Stimulated activated CD4-positive, alpha-beta T cell treated with anti-CD3 and anti-CD28 coated beads, Interleukin-15, amount 100 ng/mL, for 1 hour (primary cell): ENCODE data around the gene TEAD1.
A peak's percentile ranks its signal among the peaks of the same experiment; 100 is the strongest.

Experiments
- DNase-seq, 2 donors: peaks; one replicate each; pipeline ENCODE4 v3.0.0-alpha.2; 2020; ENCODE audit warnings: low read depth in 1 of 2, low spot score in 1 of 2

Gene TEAD1

GRCh38 chr11:12925520-12925919 lies 251.3 kb downstream of the TEAD1 start:
- DNase-seq: no peak

GRCh38 chr11:12927221-12927620 lies 253.0 kb downstream of the TEAD1 start:
- DNase-seq: no peak

DNA sequence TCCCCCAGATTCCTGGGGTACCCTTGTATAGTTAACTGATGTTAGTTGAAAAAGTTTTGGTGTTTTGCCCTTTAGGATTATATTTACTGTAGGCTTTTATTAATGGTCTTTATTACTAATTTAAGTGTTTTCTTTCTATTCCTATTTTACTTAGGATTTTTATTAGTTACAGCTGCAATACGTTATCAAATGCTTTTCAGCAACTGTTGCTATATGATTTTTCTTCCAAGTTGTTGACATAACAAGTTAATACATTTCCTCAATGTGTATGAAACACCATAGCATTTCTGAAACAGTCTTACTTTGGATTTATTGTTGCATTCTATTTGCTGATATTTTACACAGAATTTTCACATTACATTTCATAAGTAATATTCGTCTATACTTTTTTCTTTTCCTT lies 253.7 kb downstream of the TEAD1 start:
- DNase-seq: no peak

GRCh38 chr11:12930850-12931249 lies 256.6 kb downstream of the TEAD1 start:
- no peak for DNase-seq

- DNase-seq: no peak
Measured at GRCh38 chr11:12932485-12932884, 258.3 kb downstream of the TEAD1 start.

GRCh38 chr11:12936200-12936599 lies 262.0 kb downstream of the TEAD1 start:
- DNase-seq: no peak

DNA sequence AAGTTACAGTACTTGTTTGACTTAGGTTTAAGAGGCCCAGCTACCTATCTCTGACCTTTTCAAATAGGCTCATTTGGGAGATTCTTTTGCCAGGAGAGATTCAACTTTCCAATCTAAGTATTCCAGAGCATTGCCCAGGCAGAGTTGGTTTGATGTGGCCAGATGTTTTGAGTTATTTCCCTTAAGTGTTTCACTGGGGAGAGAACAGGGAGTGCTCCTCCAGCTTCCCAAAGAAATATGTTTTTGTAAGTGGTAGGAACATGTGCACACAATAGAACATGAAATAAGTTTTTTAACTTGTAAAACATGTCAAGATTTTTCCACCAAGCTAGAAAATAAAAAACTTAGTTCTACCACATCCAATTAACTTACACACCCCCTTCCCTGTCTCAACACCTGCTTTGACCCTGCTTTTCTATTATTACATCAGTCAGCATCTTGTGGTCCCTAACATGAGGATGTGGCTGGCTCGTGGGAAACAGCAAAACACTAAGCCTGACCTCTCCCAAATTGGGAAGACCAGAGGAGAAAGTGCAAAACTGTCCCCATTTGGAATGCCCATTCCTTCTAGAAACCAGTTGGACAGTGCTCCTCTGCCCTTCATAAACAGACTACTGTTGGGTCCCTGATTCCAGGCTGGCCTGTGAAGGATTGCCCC lies 264.5 kb downstream of the TEAD1 start:
- DNase-seq: no peak

- no peak for DNase-seq
Measured at GRCh38 chr11:12941671-12942070, 267.4 kb downstream of the TEAD1 start.

- no peak for DNase-seq
Measured at GRCh38 chr11:12942157-12942556, 267.9 kb downstream of the TEAD1 start.

DNA sequence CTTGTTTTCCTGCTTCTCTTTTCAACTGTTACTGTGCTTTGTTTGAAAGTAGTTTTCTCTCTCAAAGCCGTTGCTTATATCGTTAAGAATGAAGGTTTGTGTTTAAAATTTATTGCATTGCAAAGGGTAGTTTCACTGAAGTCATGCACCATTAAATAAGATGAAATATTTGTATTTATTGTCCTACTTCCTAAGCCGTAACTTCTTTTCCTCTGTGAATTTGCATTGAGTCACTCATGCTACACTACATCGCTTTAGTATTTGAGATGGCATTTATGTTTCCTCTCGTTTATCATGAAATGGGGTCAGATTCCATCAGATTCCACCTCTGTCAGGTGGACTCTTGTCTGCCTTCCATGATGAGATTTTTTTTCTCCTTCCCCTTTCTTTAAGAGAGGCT lies 269.1 kb downstream of the TEAD1 start:
- DNase-seq: no peak

DNA sequence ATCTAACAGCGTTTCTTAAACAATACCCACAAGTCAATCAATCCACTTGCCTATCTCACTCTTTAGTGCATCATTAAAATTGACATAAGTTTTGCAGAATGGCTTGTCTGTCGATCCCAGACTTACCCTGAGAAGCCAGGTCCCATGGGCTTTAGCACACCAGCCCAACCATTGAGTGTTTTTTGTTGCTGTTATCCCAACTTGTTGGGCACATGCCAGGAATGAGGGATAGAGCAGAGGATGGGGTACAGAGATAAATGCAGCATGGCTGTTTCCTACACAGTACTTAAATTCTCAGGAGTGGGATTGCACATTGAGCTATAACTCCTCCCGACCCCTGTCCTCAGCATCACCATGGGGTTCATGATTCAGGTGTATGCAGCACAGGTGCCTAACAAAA lies 270.7 kb downstream of the TEAD1 start:
- no peak for DNase-seq

GRCh38 chr11:12949453-12949852 lies 275.2 kb downstream of the TEAD1 start:
- DNase-seq: no peak

DNA sequence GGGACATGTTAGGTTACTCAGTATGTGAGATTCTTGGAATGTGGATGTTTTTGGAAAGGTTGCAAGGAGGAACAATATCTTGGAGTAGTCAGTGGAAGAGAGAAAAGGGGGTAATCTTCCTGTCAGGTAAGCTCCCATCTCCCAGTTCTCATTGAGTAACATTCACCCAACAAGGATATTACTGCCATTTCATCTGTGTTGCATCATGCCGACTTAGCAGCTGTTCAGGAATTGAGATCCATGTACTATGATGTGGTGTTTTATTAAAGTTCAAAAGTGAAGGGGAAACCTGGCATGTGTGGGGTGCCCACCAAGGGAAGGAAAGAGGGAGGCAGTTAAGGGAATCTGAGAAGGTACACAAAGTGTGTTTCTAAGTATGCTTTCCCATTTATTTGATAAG lies 276.4 kb downstream of the TEAD1 start:
- no peak for DNase-seq

- no peak for DNase-seq
Measured at GRCh38 chr11:12951376-12951775, 277.2 kb downstream of the TEAD1 start.

DNA sequence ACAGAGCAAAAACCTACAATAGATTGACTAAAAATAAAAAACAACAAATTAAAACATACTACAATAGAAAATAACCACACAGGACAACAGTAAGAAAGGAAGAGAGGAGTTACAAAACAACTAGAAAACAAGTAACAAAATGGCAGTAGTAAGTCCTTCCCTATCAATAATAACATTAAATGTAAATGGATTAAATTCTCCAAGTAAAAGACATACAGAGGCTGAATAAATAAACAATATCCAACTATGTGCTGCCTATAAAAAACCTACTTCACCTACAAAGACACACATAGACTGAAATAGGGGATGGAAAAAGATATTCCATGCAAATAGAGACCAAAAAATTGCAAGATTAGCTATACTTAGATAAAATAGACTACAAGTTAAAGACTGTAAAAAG lies 277.9 kb downstream of the TEAD1 start:
- no peak for DNase-seq

- no peak for DNase-seq
Measured at GRCh38 chr11:12958986-12959385, 284.8 kb downstream of the TEAD1 start.

GRCh38 chr11:12961615-12962014 lies 287.4 kb downstream of the TEAD1 start:
- no peak for DNase-seq

GRCh38 chr11:12962306-12962705 lies 288.1 kb downstream of the TEAD1 start:
- DNase-seq: no peak

GRCh38 chr11:12963051-12963450 lies 288.8 kb downstream of the TEAD1 start:
- no peak for DNase-seq

- peak; percentile 20 to 40 for DNase-seq
Measured at GRCh38 chr11:12963792-12964536, 289.7 kb downstream of the TEAD1 start.

GRCh38 chr11:12964650-12965049 lies 290.4 kb downstream of the TEAD1 start:
- DNase-seq: no peak

DNA sequence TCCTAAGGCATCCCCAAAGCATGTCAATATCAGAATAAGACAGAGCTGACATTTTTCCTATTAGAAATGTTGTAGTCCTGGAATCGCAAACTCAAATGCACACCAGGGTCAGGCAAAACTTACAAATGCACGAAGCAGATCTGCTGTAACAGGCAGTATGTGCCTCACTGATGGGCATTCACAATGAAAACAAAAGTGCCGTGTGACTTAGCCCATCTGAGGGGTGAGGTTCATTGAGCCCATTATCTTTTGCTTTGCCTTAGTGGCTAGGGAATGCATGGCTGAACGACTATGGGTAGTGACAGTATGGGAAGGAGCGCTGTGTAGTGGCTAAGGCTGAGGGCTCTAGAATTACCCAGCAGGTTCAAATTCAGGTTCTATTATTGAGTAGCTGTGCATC lies 291.8 kb downstream of the TEAD1 start:
- no peak for DNase-seq

- no peak for DNase-seq
Measured at GRCh38 chr11:12968101-12968500, 293.9 kb downstream of the TEAD1 start.
